Activated B cell treated with CpG ODN at 0.5 μM for 24 hours (primary cell): ENCODE measurements around the gene COL12A1. TPM values are rescaled to one million over a fixed set of nuclear protein-coding genes. Genes with fewer than 3 reads are reported as not detected.

Source experiments
- ATAC-seq: fragments of 200-7000 bp; cut with Tn5 transposase; one replicate; pipeline ENCODE4 v1.10.0; 2021; ENCODE audit warnings: low read depth, mild to moderate bottlenecking, moderate library complexity
- CTCF ChIA-PET: fragments of 350-600 bp; sonication (Branson Sonifier 250); formaldehyde crosslinking; loops from one replicate; lab custom pipeline; 2021; ENCODE audit warnings: antibody characterized with exemption; lab: Charles Lee
- POLR2A ChIA-PET: fragments of 350-600 bp; sonication (Branson Sonifier 250); formaldehyde crosslinking; loops from one replicate; lab custom pipeline; 2021; ENCODE audit warnings: antibody characterized with exemption; lab: Charles Lee
- DNase-seq: peaks from one replicate; pipeline ENCODE4 v3.0.0; 2022
- H3K27ac Mint-ChIP-seq: one replicate; pipeline ENCODE4 v1.8.0; 2020; ENCODE audit warnings: mixed read lengths
- H3K27me3 Mint-ChIP-seq: one replicate; pipeline ENCODE4 v1.8.0; 2021; ENCODE audit warnings: mixed read lengths
- H3K36me3 Mint-ChIP-seq: one replicate; pipeline ENCODE4 v1.8.0; 2021; ENCODE audit warnings: low read depth, mixed read lengths
- H3K4me1 Mint-ChIP-seq: one replicate; pipeline ENCODE4 v1.8.0; 2021; ENCODE audit warnings: mixed read lengths
- H3K4me3 Mint-ChIP-seq: one replicate; pipeline ENCODE4 v1.8.0; 2020; ENCODE audit warnings: mild to moderate bottlenecking, mixed read lengths
- H3K9me3 Mint-ChIP-seq: one replicate; pipeline ENCODE4 v1.8.0; 2020; ENCODE audit warnings: mixed read lengths
- CTCF ChIP-seq: fragments of 200-600 bp; IDR thresholded peaks from one replicate; pipeline ENCODE4 v1.8.0; 2022; ENCODE audit warnings: antibody characterized with exemption, mild to moderate bottlenecking
- intact Hi-C: fragments of 100-400 bp; cut with micrococcal nuclease; formaldehyde crosslinking; loops from one replicate; pipeline ENCODE4 v1.15.1; 2024
- total RNA-seq: library from RNA; stranded (reverse); gene quantifications from 2 replicates; pipeline ENCODE4 v1.2.3, GENCODE V29; 2022

The COL12A1 gene
- total RNA-seq, 1 donor from 2014 or later, result not detected

DNA sequence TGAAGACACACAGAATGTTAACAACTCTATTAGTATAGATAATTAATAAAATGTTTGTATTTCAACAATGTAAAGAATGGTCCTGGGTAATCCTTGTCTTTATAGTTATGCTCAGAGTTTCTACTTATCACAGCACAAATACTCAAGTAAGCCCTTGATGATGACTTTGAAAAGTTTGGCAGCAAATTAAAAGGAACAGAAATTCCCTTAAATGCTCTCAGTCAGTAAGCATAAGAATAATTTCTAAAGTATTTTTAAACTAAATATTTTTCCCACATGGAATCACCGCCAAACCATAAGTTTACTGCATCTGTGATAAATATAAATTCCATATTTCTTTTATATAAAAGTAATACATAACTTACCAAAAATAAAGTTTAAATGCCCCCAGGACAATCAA lies 96.1 kb downstream of the COL12A1 start:
- H3K9me3 Mint-ChIP-seq, result no peaks in the 10 kb centered on the region
- intact Hi-C loops, result no loop called here
- H3K27me3 Mint-ChIP-seq, result no peaks in the 10 kb centered on the region
- H3K36me3 Mint-ChIP-seq, result no peaks in the 10 kb centered on the region
- H3K27ac Mint-ChIP-seq, result no peak overlapping the region
- ChIA-PET CTCF (no interaction called here), POLR2A (no interaction called here)
- DNase-seq (no peak), ATAC-seq (no peak)
- no peaks in the 10 kb centered on the region for H3K4me1 Mint-ChIP-seq
- no peak overlapping the region for H3K4me3 Mint-ChIP-seq
- TF ChIP-seq CTCF, result no peak

DNA sequence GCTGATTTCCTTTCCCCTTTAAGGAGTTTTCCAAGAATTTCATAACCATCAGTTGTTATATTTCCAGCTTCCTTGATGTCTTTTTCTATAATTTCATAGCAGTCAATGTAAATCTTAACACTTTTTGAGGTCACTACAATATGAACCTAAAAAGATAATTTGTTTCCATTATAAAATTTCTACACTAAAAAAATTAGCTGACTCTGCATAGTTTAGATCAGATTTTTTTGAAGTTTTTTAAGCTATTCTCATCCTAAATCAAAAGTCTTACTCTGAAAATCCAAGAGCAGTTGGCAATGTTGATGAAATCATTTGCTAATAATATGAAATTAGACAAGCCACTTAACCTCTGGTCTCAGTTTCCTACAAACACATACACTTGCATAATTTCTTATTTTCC lies 96.8 kb downstream of the COL12A1 start:
- Mint-ChIP-seq H3K27me3 (no peaks in the 10 kb centered on the region), H3K36me3 (no peaks in the 10 kb centered on the region), H3K4me1 (no peaks in the 10 kb centered on the region), H3K9me3 (no peaks in the 10 kb centered on the region), H3K27ac (no peak overlapping the region), H3K4me3 (no peak overlapping the region)
- CTCF ChIA-PET, result no interaction called here
- ATAC-seq (no peak), DNase-seq (no peak)
- intact Hi-C loops, result no loop called here
- TF ChIP-seq CTCF, result no peak
- POLR2A ChIA-PET, result no interaction called here

DNA sequence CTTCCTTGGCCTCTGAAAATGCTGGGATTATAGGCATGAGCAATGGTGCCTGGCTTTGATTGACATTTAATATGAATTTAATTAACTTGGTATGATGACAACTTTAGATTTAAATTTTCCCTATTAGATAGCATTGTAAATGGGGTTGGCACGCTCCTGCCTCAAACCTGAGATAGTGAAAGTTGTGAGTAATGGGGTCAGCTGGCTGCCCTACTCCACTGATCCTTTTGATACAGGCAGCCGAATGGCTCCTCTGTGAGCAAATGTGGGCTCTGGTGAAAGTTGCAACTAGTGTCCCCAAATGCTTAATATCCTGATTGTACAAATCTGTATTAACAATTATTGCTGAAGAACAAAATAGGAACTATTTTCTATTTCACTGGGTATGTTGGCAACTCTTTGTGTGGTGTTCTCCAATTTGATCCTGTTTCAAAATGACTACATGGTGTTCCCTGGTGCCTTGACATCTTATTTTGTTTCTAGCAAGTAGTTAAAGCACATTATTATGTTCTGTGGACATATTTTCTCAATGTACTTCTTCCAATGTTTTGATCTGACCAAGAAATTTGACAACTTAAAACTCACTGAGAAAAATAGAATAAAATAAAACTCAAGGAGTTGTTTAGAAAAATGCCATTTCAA lies 97.4 kb downstream of the COL12A1 start:
- no peaks in the 10 kb centered on the region for H3K36me3 Mint-ChIP-seq
- no peak for DNase-seq
- ATAC-seq, result no peak
- no peak for TF ChIP-seq CTCF
- ChIA-PET POLR2A (no interaction called here), CTCF (no interaction called here)
- intact Hi-C loops, result no loop called here
- H3K4me3 Mint-ChIP-seq, result no peak overlapping the region
- no peaks in the 10 kb centered on the region for H3K27me3 Mint-ChIP-seq
- H3K9me3 Mint-ChIP-seq, result no peaks in the 10 kb centered on the region
- no peaks in the 10 kb centered on the region for H3K4me1 Mint-ChIP-seq
- H3K27ac Mint-ChIP-seq, result no peak overlapping the region

- Mint-ChIP-seq H3K36me3 (no peaks in the 10 kb centered on the region), H3K27ac (no peak overlapping the region), H3K4me1 (no peaks in the 10 kb centered on the region), H3K9me3 (no peaks in the 10 kb centered on the region), H3K27me3 (no peaks in the 10 kb centered on the region), H3K4me3 (no peak overlapping the region)
- TF ChIP-seq CTCF, result no peak
- POLR2A ChIA-PET, result no interaction called here
- no peak for ATAC-seq
- CTCF ChIA-PET, result no interaction called here
- intact Hi-C loops, result no loop called here
- DNase-seq, result no peak
These were observed 97.9 kb downstream of the COL12A1 start for GRCh38 chr6:75107913-75108312.

- ATAC-seq, result no peak
- no peak overlapping the region for H3K27ac Mint-ChIP-seq
- no peaks in the 10 kb centered on the region for H3K9me3 Mint-ChIP-seq
- ChIA-PET POLR2A (no interaction called here), CTCF (no interaction called here)
- no peaks in the 10 kb centered on the region for H3K27me3 Mint-ChIP-seq
- DNase-seq, result no peak
- TF ChIP-seq CTCF, result no peak
- no peaks in the 10 kb centered on the region for H3K36me3 Mint-ChIP-seq
- no peak overlapping the region for H3K4me3 Mint-ChIP-seq
- intact Hi-C loops, result no loop called here
- H3K4me1 Mint-ChIP-seq, result no peaks in the 10 kb centered on the region
These were observed 99.4 kb downstream of the COL12A1 start for GRCh38 chr6:75106426-75106825.
